ENCODE results near the gene NHLH1. TPM values are rescaled to one million over a fixed set of nuclear protein-coding genes. Genes with fewer than 3 reads are reported as not detected.

Gene NHLH1
- total and polyA plus RNA-seq, 2 of the 13 experiments (the other 11 are each of a cell fraction or from before 2014, with no cell fraction given) = 0.11 to 0.57 TPM

DNA sequence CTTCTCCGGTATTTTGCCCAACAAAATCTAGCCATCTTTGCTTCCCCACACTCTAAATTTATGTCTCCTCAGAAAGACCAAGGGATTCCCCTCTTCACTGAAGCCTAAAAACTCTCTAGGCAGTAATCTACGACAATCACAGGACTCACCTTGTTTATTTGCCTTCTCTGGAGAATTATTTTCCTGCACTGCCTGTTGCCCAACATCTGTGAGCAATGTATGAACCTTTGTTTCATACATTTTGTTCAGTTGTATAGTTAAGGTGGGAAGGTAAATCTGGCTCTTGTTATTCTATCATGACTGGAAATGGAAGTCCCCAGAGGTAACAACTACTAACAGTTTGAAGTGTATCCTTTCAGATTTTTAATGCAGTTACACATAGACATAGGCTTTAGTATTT is 26.0 kb upstream of the NHLH1 start:
- H3K27me3 ChIP-seq (ENCODE audit: control insufficient read depth in 1 of 2, insufficient read depth in 2 of 2, low read length in 2 of 2) = peaks cover 0 to 4% of the 10 kb centered on the region in 2 experiments; a peak in 1 of 5 replicates
- no peaks in the 10 kb centered on the region for H3K9me3 ChIP-seq (ENCODE audit: low read length)
- ATAC-seq (peak; percentile 10; the same call in 2 of the 3 replicates), DNase-seq (ENCODE audit: low spot score) (peak; percentile 67), FAIRE-seq (no peak)
- H3K4me2 ChIP-seq (ENCODE audit: low read depth, low read length) = peak overlapping the region; percentile 84
- intact Hi-C loops (cut with micrococcal nuclease; ENCODE audit: unreplicated experiment) = no loop called here
- H4K20me1 ChIP-seq (ENCODE audit: insufficient read depth, low read length) = peaks cover 46% of the 10 kb centered on the region
- peaks cover 37% of the 10 kb centered on the region for H3K4me1 ChIP-seq (ENCODE audit: insufficient read depth, low read length)
- WGBS (ENCODE audit: low lambda C conversion rate) = 38% methylated on average over 2 of the region's 2 CpGs
- no peak overlapping the region for H2AFZ ChIP-seq (ENCODE audit: low read length)
- no peak overlapping the region for H3K27ac ChIP-seq (ENCODE audit: extremely low read length, insufficient read depth, low read length)
- in situ Hi-C loops (cut with HindIII; ENCODE audit: extremely low pct_ligation_motif_present, low pct_unique_long_range_greater_than_20kb) = no loop called here
- H3K79me2 ChIP-seq (ENCODE audit: insufficient read depth, low read length) = peaks cover 78% of the 10 kb centered on the region
- no TSS peak for BruUV-seq (replicated peaks)
- H3K36me3 ChIP-seq (replicated peaks in 1 of 2; ENCODE audit: control insufficient read depth in 1 of 2, insufficient read depth in 2 of 2, low read length in 2 of 2) = peaks cover 13 to 45% of the 10 kb centered on the region in 2 experiments
- peak overlapping the region; percentile 81 to 98 (median 98); a peak in 4 of 6 replicates for H3K4me3 ChIP-seq (replicated peaks in 1 of 3; ENCODE audit: insufficient read depth in 1 of 3, low read depth in 2 of 3, low read length in 3 of 3)
- CTCF ChIA-PET (ENCODE audit: low intra/inter-chr PET ratio, low total read pairs) = no interaction called here
- H3K9ac ChIP-seq (ENCODE audit: insufficient read depth, low read depth, low read length) = peak overlapping the region; percentile 24; the same call in 1 of the 2 replicates
- POLR2A ChIA-PET = no interaction called here
- TF ChIP-seq, protein P1, sequence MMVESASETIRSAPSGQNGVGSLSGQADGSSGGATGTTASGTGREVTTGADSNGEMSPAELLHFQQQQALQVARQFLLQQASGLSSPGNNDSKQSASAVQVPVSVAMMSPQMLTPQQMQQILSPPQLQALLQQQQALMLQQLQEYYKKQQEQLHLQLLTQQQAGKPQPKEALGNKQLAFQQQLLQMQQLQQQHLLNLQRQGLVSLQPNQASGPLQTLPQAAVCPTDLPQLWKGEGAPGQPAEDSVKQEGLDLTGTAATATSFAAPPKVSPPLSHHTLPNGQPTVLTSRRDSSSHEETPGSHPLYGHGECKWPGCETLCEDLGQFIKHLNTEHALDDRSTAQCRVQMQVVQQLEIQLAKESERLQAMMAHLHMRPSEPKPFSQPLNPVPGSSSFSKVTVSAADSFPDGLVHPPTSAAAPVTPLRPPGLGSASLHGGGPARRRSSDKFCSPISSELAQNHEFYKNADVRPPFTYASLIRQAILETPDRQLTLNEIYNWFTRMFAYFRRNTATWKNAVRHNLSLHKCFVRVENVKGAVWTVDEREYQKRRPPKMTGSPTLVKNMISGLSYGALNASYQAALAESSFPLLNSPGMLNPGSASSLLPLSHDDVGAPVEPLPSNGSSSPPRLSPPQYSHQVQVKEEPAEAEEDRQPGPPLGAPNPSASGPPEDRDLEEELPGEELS (CRISPR knock-in tag; IDR thresholded peaks at IDR 0.05) = 0 out of 2 replicates have a peak, but pooled peaks have one; percentile 21
- TF ChIP-seq SOX5 (CRISPR knock-in tag; IDR thresholded peaks at IDR 0.05; ENCODE audit: borderline replicate concordance) = peak; percentile 38; the same call in 1 of the 2 replicates
- no peak for TF ChIP-seq ARNT (IDR thresholded peaks at IDR 0.05)
- TF ChIP-seq, protein P2, sequence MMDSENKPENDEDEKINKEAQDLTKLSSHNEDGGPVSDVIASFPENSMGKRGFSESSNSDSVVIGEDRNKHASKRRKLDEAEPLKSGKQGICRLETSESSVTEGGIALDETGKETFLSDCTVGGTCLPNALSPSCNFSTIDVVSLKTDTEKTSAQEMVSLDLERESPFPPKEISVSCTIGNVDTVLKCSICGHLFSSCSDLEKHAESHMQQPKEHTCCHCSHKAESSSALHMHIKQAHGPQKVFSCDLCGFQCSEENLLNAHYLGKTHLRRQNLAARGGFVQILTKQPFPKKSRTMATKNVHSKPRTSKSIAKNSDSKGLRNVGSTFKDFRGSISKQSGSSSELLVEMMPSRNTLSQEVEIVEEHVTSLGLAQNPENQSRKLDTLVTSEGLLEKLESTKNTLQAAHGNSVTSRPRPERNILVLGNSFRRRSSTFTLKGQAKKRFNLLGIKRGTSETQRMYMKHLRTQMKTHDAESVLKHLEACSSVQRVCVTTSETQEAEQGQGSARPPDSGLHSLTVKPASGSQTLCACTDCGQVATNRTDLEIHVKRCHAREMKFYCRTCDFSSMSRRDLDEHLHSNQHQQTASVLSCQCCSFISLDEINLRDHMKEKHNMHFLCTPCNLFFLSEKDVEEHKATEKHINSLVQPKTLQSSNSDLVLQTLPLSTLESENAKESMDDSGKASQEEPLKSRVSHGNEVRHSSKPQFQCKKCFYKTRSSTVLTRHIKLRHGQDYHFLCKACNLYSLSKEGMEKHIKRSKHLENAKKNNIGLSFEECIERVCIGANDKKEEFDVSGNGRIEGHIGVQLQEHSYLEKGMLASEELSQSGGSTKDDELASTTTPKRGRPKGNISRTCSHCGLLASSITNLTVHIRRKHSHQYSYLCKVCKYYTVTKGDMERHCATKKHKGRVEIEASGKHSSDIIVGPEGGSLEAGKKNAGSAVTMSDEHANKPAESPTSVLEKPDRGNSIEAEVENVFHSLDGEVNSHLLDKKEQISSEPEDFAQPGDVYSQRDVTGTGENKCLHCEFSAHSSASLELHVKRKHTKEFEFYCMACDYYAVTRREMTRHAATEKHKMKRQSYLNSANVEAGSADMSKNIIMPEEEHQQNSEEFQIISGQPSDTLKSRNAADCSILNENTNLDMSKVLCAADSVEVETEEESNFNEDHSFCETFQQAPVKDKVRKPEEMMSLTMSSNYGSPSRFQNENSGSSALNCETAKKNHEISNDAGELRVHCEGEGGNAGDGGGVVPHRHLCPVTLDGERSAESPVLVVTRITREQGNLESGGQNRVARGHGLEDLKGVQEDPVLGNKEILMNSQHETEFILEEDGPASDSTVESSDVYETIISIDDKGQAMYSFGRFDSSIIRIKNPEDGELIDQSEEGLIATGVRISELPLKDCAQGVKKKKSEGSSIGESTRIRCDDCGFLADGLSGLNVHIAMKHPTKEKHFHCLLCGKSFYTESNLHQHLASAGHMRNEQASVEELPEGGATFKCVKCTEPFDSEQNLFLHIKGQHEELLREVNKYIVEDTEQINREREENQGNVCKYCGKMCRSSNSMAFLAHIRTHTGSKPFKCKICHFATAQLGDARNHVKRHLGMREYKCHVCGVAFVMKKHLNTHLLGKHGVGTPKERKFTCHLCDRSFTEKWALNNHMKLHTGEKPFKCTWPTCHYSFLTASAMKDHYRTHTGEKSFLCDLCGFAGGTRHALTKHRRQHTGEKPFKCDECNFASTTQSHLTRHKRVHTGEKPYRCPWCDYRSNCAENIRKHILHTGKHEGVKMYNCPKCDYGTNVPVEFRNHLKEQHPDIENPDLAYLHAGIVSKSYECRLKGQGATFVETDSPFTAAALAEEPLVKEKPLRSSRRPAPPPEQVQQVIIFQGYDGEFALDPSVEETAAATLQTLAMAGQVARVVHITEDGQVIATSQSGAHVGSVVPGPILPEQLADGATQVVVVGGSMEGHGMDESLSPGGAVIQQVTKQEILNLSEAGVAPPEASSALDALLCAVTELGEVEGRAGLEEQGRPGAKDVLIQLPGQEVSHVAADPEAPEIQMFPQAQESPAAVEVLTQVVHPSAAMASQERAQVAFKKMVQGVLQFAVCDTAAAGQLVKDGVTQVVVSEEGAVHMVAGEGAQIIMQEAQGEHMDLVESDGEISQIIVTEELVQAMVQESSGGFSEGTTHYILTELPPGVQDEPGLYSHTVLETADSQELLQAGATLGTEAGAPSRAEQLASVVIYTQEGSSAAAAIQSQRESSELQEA (CRISPR knock-in tag; IDR thresholded peaks at IDR 0.05; ENCODE audit: not compliant biosample characterization) = no peak
- TF ChIP-seq, protein P3, sequence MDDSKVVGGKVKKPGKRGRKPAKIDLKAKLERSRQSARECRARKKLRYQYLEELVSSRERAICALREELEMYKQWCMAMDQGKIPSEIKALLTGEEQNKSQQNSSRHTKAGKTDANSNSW (CRISPR knock-in tag; IDR thresholded peaks at IDR 0.05; ENCODE audit: borderline replicate concordance) = no peak
- TF ChIP-seq SOX13 (IDR thresholded peaks at IDR 0.05) = no peak
- peak in 1 of 2 experiments; percentile 56; a peak in 1 of 4 replicates for TF ChIP-seq SOX13 (CRISPR knock-in tag; conservative IDR thresholded peaks at IDR 0.05 in 1 of 2, IDR thresholded peaks at IDR 0.05 in 1 of 2)
- TF ChIP-seq EP300 (IDR thresholded peaks at IDR 0.05; ENCODE audit: low read depth in 2 of 2, low read length in 2 of 2) = no peak
- no peak for TF ChIP-seq EP300 (CRISPR knock-in tag; IDR thresholded peaks at IDR 0.05; ENCODE audit: borderline replicate concordance)
- TF ChIP-seq FOXO1 (CRISPR knock-in tag; IDR thresholded peaks at IDR 0.05) = no peak
- TF ChIP-seq SAP130 (CRISPR knock-in tag; IDR thresholded peaks at IDR 0.05; ENCODE audit: low read depth) = peak; percentile 70
- TF ChIP-seq, protein P4, sequence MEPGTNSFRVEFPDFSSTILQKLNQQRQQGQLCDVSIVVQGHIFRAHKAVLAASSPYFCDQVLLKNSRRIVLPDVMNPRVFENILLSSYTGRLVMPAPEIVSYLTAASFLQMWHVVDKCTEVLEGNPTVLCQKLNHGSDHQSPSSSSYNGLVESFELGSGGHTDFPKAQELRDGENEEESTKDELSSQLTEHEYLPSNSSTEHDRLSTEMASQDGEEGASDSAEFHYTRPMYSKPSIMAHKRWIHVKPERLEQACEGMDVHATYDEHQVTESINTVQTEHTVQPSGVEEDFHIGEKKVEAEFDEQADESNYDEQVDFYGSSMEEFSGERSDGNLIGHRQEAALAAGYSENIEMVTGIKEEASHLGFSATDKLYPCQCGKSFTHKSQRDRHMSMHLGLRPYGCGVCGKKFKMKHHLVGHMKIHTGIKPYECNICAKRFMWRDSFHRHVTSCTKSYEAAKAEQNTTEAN (CRISPR knock-in tag; conservative IDR thresholded peaks at IDR 0.05) = 0 out of 2 replicates have a peak, but pooled peaks have one; percentile 24
- no peak for TF ChIP-seq IRF2 (CRISPR knock-in tag; IDR thresholded peaks at IDR 0.05)
- no peak for TF ChIP-seq ZBTB1 (CRISPR knock-in tag; IDR thresholded peaks at IDR 0.05; ENCODE audit: borderline replicate concordance)
